Measurements from ENCODE around the gene TFG.

DNA sequence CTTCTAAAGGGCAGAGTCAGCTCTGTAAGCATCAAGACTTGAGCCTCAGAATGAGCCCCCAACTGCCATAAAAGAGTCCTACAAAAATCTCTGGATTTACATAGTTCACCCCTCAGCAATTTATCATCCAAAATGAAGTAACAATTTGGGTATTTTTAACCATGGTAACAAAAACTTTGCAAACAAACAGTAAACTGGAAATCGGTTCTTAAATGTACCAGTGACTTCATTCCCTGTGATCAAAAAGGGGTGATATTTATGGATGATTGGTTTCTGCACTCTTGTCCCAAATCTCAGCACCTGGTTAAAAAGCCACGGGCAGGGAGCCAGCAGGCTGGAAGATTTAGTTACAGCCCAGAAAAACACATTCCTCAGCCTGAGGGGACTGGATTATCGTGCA is 73.6 kb downstream of the TFG start:
- TF ChIP-seq, protein P1, sequence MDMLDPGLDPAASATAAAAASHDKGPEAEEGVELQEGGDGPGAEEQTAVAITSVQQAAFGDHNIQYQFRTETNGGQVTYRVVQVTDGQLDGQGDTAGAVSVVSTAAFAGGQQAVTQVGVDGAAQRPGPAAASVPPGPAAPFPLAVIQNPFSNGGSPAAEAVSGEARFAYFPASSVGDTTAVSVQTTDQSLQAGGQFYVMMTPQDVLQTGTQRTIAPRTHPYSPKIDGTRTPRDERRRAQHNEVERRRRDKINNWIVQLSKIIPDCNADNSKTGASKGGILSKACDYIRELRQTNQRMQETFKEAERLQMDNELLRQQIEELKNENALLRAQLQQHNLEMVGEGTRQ (IDR thresholded peaks at IDR 0.05; ENCODE audit: low read depth, low read length) = no peak
- TF ChIP-seq, protein P2, sequence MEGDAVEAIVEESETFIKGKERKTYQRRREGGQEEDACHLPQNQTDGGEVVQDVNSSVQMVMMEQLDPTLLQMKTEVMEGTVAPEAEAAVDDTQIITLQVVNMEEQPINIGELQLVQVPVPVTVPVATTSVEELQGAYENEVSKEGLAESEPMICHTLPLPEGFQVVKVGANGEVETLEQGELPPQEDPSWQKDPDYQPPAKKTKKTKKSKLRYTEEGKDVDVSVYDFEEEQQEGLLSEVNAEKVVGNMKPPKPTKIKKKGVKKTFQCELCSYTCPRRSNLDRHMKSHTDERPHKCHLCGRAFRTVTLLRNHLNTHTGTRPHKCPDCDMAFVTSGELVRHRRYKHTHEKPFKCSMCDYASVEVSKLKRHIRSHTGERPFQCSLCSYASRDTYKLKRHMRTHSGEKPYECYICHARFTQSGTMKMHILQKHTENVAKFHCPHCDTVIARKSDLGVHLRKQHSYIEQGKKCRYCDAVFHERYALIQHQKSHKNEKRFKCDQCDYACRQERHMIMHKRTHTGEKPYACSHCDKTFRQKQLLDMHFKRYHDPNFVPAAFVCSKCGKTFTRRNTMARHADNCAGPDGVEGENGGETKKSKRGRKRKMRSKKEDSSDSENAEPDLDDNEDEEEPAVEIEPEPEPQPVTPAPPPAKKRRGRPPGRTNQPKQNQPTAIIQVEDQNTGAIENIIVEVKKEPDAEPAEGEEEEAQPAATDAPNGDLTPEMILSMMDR (conservative IDR thresholded peaks at IDR 0.05; ENCODE audit: low read depth, low read length) = no peak
- TF ChIP-seq POLR2A (IDR thresholded peaks at IDR 0.05; ENCODE audit: low read depth, low read length) = no peak
- TF ChIP-seq CEBPB (IDR thresholded peaks at IDR 0.05; ENCODE audit: low read depth, low read length) = no peak
- TF ChIP-seq, protein P3, sequence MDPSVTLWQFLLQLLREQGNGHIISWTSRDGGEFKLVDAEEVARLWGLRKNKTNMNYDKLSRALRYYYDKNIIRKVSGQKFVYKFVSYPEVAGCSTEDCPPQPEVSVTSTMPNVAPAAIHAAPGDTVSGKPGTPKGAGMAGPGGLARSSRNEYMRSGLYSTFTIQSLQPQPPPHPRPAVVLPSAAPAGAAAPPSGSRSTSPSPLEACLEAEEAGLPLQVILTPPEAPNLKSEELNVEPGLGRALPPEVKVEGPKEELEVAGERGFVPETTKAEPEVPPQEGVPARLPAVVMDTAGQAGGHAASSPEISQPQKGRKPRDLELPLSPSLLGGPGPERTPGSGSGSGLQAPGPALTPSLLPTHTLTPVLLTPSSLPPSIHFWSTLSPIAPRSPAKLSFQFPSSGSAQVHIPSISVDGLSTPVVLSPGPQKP (IDR thresholded peaks at IDR 0.05; ENCODE audit: borderline replicate concordance, low read depth, low read length) = no peak
- TF ChIP-seq RCOR1 (IDR thresholded peaks at IDR 0.05; ENCODE audit: insufficient replicate concordance, low read length) = no peak
- TF ChIP-seq NFE2L2 (IDR thresholded peaks at IDR 0.05; ENCODE audit: low read depth, low read length) = no peak
- TF ChIP-seq MAFK (IDR thresholded peaks at IDR 0.05; ENCODE audit: low read depth, low read length) = no peak
- no peak for TF ChIP-seq MAZ (IDR thresholded peaks at IDR 0.05; ENCODE audit: borderline replicate concordance, low read depth, low read length)

Data from IMR-90 (cell line).